Right atrium auricular region (tissue), 2 donors: ENCODE measurements around the gene FOXRED1. TPM values are rescaled to one million over a fixed set of nuclear protein-coding genes. Genes with fewer than 3 reads are reported as not detected.

Source experiments
- DNase-seq: peaks from one replicate; pipeline ENCODE4 v3.0.0-alpha.2; 2019; ENCODE audit warnings: low spot score
- H3K27ac ChIP-seq, 2 donors: fragments of 200-600 bp; sonication (generic); 1 replicate in 1 of 2; 2 replicates in 1 of 2; pipeline ENCODE4 v1.5.1; 2016 to 2019
- H3K27me3 ChIP-seq, 2 donors: fragments of 200-600 bp; sonication (generic); one replicate each; pipeline versions ENCODE4 v1.5.1 to v1.6.0; 2017 to 2019
- H3K36me3 ChIP-seq: fragments of 200-600 bp; sonication (generic); one replicate; pipeline ENCODE4 v1.5.1; 2016
- H3K4me1 ChIP-seq, 2 donors: fragments of 200-600 bp; sonication (generic); one replicate each; pipeline versions ENCODE4 v1.5.1 to v1.6.0; 2017 to 2019
- H3K4me3 ChIP-seq, 2 donors: fragments of 200-600 bp; sonication (generic); 1 replicate in 1 of 2; 2 replicates in 1 of 2; pipeline ENCODE4 v1.5.1; 2017 to 2019; ENCODE audit warnings: mild to moderate bottlenecking in 1 of 2, moderate library complexity in 1 of 2
- H3K9me3 ChIP-seq, 2 donors: fragments of 200-600 bp; sonication (generic); one replicate each; pipeline ENCODE4 v1.5.1; 2019
- total RNA-seq, 2 donors: library from RNA; depleted of rRNA; stranded (reverse); fragments of >200 nt; gene quantifications; one replicate each; pipeline ENCODE4 v1.1.0, GENCODE V29; 2016
- TF ChIP-seq, protein P1 (sequence below), 2 donors: fragments of 200-600 bp; sonication (generic); IDR thresholded peaks; one replicate each; pipeline ENCODE4 v1.5.1; 2019; ENCODE audit warnings: antibody characterized with exemption in 2 of 2

FOXRED1 gene
- total RNA-seq, 2 donors from 2014 or later, result 19.1 to 26.6 TPM

DNA sequence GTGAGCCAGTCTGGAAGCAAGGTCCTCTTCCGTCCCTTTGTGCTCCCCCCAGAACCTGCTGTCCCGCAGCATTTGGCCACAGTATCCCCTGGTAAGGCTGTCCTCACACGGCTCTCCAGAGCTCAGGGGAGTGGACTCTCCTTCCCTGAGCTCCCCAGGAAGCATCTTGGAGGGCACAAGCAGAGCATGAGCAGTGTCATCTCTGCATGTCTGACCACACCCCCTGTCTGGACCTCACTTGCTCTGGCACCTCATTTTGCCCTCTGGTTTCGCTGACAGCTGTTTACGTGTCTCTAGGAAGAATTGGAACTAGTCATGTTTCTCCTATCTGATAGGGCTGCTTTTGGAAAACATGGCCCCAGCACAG is 50.4 kb downstream of the FOXRED1 start:
- Histone ChIP-seq H3K4me3 (no peak overlapping the region), H3K27me3 (no peaks in the 10 kb centered on the region), H3K9me3 (no peaks in the 10 kb centered on the region), H3K27ac (peak overlapping the region; percentile 77 to 88), H3K4me1 (peaks cover 0 to 41% of the 10 kb centered on the region in 2 donors), H3K36me3 (no peaks in the 10 kb centered on the region)
- TF ChIP-seq, protein P1, sequence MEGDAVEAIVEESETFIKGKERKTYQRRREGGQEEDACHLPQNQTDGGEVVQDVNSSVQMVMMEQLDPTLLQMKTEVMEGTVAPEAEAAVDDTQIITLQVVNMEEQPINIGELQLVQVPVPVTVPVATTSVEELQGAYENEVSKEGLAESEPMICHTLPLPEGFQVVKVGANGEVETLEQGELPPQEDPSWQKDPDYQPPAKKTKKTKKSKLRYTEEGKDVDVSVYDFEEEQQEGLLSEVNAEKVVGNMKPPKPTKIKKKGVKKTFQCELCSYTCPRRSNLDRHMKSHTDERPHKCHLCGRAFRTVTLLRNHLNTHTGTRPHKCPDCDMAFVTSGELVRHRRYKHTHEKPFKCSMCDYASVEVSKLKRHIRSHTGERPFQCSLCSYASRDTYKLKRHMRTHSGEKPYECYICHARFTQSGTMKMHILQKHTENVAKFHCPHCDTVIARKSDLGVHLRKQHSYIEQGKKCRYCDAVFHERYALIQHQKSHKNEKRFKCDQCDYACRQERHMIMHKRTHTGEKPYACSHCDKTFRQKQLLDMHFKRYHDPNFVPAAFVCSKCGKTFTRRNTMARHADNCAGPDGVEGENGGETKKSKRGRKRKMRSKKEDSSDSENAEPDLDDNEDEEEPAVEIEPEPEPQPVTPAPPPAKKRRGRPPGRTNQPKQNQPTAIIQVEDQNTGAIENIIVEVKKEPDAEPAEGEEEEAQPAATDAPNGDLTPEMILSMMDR (IDR thresholded peaks at IDR 0.05), result no peak
- DNase-seq, result no peak

DNA sequence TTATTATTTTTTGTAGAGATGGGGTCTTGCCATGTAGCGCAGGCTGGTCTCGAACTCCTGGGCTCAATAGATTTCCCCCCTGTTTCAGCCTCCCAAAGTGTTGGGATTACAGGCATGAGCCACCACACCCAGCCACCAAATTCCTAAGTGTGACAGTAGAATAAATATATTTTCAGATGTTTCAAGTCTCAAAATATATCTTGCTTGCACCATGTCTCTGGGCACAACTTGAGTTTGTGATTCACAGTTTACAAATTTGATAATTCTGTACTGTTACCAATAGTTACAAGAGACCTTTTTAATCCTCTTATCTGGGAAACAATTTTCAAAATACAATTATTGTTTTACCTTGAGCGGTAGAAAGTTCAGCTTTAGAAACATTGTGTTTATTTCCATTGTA is 54.0 kb downstream of the FOXRED1 start:
- H3K27ac ChIP-seq, result no peak overlapping the region

DNA sequence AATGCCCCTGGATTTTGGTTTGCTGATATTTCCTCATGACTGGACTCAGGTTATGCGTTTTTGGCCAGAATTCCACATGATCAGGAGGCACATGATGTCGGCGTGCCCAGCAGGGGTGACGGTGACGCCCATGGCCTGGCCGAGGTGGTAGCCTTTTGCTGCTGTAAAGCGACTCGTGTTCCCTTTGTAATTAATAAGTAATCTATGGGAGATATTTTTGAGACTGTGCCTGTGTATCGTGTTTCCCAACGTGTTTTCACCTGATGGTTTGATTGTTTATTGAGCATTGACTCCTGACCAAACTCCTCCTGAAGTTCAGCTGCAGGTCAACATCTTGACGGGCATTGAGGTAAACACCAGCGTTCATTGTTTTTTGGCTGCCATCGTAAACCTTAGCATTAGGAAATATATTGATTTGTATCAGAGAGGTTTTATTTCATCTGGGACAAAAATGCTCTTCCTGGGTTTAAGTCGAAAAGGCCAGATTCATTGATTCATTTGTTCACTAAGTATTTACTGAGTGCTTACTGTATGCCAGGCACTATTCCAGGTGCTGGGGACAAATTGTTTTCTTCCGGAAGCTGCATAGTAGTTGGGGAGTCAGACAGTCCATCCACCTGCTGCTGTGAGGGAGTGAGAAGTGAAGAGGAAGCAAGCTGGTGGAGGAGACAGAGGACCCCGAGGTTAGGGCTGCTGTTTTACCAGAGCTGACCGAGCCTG is 58.5 kb downstream of the FOXRED1 start:
- H3K36me3 ChIP-seq, result no peaks in the 10 kb centered on the region
- H3K4me1 ChIP-seq, result peaks cover 0 to 13% of the 10 kb centered on the region in 2 donors
- no peaks in the 10 kb centered on the region for H3K27me3 ChIP-seq
- TF ChIP-seq, protein P1 (IDR thresholded peaks at IDR 0.05), result no peak
- H3K4me3 ChIP-seq, result no peak overlapping the region
- H3K9me3 ChIP-seq, result no peaks in the 10 kb centered on the region
- no peak overlapping the region for H3K27ac ChIP-seq
- DNase-seq, result no peak

More for the DNA sequence above, 54.0 kb downstream of the FOXRED1 start:
- DNase-seq, result no peak
- H3K4me3 ChIP-seq, result no peak overlapping the region
- H3K4me1 ChIP-seq, result peaks cover 0 to 30% of the 10 kb centered on the region in 2 donors
- TF ChIP-seq, protein P1 (IDR thresholded peaks at IDR 0.05), result no peak
- H3K9me3 ChIP-seq, result no peaks in the 10 kb centered on the region
- no peaks in the 10 kb centered on the region for H3K27me3 ChIP-seq
- H3K36me3 ChIP-seq, result no peaks in the 10 kb centered on the region

Other genes with a start within 250 kb of the FOXRED1 start
- gene CDON, start 206.3 kb upstream of the FOXRED1 start, total RNA-seq, result 10 to 100 TPM; 17.6 to 21.9 TPM
- 10 to 100 TPM; 13.3 to 14.3 TPM for gene RPUSD4, start 57.5 kb upstream of the FOXRED1 start, total RNA-seq
- gene FAM118B, start 57.4 kb upstream of the FOXRED1 start, total RNA-seq, result 10 to 100 TPM; 16.0 to 16.3 TPM
- gene SRPRA, start 259 bp upstream of the FOXRED1 start, total RNA-seq, result 10 to 100 TPM; 70.3 to 91.9 TPM
- 1 to 10 TPM; 6.3 to 7.4 TPM for gene TIRAP, start 13.9 kb downstream of the FOXRED1 start, total RNA-seq
- gene DCPS, start 34.9 kb downstream of the FOXRED1 start, total RNA-seq, result 10 to 100 TPM; 12.1 to 14.1 TPM
- 100 to 1,000 TPM in 1 of 2 donors, 10 to 100 TPM in 1; 67.5 to 103 TPM for gene ST3GAL4, start 86.5 kb downstream of the FOXRED1 start, total RNA-seq